SKM-1 (cell line): ENCODE data around the gene SAA1.
"Not testable (repeated sequence)": the region's sequence is repeated elsewhere in the genome, so short reads cannot be mapped to it uniquely, and the experiment has no call there.

Experiments used
- DNase-seq: peaks from one replicate; lab custom pipeline; 2025; ENCODE audit not compliant: unreplicated experiment; lab: John Stamatoyannopoulos, UW

SAA1 gene

DNA sequence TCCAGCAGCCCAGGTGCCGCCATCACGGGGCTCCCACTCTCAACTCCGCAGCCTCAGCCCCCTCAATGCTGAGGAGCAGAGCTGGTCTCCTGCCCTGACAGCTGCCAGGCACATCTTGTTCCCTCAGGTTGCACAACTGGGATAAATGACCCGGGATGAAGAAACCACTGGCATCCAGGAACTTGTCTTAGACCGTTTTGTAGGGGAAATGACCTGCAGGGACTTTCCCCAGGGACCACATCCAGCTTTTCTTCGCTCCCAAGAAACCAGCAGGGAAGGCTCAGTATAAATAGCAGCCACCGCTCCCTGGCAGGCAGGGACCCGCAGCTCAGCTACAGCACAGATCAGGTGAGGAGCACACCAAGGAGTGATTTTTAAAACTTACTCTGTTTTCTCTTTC, at the start of gene SAA1:
Gene SAA1 (plus strand): TSS at position 316 of the 400 bp plus-strand sequence. CDS start 624 bp downstream, outside the sequence.
- no peak for DNase-seq

DNA sequence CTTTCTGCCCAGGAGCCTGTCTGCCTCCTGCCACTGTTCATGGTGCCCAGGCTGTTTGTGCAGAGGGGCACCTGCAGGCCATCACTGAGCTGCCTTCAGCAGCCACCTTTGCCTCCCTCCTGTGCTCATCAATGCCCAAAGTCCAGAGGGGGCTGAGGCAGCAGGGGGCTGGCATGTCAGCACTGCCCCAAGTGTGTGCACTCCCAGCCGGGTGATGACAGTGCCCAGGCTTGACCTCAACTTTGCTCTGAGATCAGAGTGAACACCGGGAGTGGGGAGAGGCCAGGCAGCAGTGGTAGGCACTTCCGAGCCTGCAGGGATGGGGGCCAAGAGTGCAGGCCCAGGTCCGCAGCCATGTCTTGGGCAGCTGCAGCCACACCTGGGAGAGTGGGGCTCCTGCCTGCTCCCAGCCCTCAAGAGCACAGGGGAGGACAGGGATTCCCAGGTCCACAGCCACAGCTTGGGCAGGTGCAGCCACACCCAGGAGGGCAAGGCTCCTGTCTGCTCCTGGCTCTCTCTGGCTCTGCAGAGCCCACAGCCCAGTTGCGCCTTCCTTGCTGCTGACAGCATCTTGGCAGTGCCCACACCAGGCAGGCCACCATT, 44.7 kb upstream of the SAA1 start:
- DNase-seq = no peak

GRCh38 chr11:18222814-18223421, 43.1 kb upstream of the SAA1 start:
- no peak for DNase-seq

- DNase-seq = no peak
These were observed 42.3 kb upstream of the SAA1 start for GRCh38 chr11:18223591-18224387.

GRCh38 chr11:18225913-18226312, 40.2 kb upstream of the SAA1 start:
- DNase-seq = no peak

DNA sequence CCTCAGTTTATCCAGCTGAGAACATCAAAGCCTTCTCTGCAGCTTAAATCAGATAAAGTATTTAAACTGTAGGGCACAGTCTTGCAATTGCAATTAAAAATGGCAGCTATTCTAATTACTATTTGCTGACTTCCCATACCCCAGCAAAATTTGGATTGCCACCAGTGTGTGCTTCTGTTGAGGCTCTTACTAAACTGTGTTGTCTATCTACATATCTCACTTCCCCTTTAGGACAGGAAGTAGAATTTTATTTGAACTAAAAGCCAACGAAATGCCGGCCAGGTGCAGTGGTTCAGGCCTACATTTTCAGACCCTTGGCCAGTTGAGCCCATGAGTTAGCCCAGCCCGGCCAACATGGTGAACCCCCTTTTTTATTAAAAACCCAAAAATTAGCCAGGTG, 36.6 kb upstream of the SAA1 start:
- DNase-seq = no peak

- DNase-seq = no peak
These were observed 35.2 kb upstream of the SAA1 start for GRCh38 chr11:18230859-18231258.

DNA sequence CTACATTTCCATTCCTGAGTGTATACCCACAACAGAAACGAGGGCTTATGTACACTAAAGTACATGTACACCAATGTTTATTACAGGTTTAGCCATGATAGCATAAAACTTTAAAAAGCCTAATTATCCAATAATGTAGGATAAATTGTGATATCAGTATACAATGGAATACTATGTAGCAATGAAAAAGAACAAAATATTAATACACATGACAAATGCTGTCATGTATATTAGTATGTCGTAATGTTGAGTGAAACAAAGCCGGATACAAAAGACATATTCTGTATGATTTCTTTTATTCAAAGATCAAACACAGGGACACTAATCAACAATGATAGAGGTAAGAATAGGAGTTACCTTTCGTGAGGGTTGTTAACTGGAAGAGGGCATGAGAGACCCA, 32.2 kb upstream of the SAA1 start:
- no peak for DNase-seq

- DNase-seq = no peak
These were observed 30.4 kb upstream of the SAA1 start for GRCh38 chr11:18235394-18236334.

- DNase-seq = no peak
These were observed 29.3 kb upstream of the SAA1 start, which contains the start of gene SAA4 for GRCh38 chr11:18236664-18237356. Gene SAA4 (minus strand): TSS chr11:18236802. CDS start chr11:18235926, 876 bp downstream.

DNA sequence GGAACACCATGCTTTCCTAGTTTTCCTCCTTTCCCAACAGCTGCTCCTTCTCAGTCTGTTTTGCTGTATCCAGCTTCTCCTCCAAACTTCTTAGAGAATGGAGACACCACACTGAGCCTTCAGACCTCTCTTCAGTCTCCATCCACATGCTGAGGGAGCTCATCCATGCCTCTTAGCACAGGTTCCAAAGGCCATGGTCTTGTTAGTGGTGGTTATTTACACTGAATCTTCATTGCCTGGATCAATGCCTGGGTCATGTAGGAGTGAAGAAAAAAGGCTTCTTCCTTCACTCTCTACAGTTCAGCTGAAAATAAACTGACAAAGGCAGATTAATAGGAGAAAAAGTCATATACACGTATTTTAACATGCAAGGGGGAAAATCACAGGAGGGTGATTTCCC, 26.4 kb upstream of the SAA1 start:
- no peak for DNase-seq

GRCh38 chr11:18243783-18244362, 22.2 kb upstream of the SAA1 start:
- peak; percentile 75 for DNase-seq

GRCh38 chr11:18245396-18245795, 20.7 kb upstream of the SAA1 start:
- no peak for DNase-seq

GRCh38 chr11:18246379-18247190, 19.5 kb upstream of the SAA1 start:
- not testable (repeated sequence) for DNase-seq

DNA sequence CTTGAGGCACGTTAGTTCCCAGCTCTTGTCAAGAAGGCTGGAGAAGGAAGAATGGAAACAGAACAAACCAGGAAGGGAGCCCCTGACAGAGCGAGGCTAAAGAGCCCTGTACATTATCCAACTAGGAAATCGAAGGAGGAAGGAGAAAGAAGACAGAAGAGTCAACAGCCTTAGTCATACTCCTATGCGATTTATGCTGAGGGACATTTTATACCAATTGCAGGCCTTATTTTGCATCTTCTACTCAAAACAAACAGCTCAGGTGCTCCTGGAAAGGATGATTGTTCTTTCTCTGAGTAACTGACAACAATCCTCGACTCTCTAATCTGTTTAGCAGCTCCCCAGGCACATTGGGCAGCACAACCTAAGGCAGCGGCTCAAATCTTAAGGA, 18.9 kb upstream of the SAA1 start:
- DNase-seq = not testable (repeated sequence)

DNA sequence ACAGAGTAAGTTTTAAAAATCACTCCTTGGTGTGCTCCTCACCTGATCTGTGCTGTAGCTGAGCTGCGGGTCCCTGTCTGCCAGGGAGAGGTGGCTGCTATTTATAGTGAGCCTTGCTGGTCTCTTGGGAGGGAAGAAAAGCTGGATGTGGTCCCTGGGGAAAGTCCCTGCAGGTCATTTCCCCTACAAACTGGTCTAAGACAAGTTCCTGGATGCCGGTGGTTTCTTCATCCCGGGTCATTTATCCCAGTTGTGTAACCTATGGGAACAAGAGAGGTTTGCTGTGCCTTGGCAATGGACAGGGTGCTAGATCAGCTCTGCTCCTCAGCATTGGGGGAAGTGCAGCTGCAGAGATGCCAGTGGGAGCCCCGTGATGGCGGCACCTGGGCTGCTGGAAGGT, 17.5 kb upstream of the SAA1 start, which contains the start of gene SAA2:
Gene SAA2 (minus strand): TSS at position 108 of the 400 bp plus-strand sequence. CDS start 657 bp downstream, outside the sequence.
- no peak for DNase-seq

- DNase-seq = no peak
These were observed 12.8 kb upstream of the SAA1 start for GRCh38 chr11:18253233-18253632.

DNA sequence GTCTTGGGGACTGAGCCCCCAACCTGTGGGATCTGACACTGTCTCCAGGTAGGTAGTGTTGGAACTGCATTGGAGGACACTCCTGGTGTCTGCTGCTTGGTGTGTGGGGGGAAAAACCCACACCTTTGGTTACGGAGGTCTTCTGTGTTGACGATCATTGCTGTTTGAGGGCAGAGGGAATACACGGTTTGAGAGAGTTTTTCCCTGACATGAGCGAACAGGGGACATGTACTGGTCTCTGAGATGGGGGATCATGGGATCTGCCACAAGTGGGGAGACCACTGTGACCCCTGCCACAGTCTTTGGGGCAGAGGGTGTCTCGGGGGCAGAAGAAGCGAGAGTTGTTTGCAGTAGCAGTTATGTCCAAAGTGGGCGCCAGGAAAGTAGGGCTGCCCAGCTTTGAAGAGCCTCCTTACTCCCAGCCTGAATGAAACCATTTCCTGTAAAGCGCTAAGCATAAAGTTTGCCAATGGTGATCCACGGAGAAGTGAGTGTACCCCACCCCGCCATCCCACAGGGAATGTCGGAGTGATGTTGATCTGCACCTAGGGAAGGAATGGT, 12.2 kb upstream of the SAA1 start:
- no peak for DNase-seq
